H1 (cell line): Measurements from ENCODE around the gene MAGI3.
"Not testable (repeated sequence)": the region's sequence is repeated elsewhere in the genome, so short reads cannot be mapped to it uniquely, and the experiment has no call there.

Experiments used
- CREB1 ChIP-seq: IDR thresholded peaks from 2 replicates; pipeline ENCODE4 v1.6.1; 2012; ENCODE audit warnings: inconsistent platforms
- EZH2 ChIP-seq: fragments of 200-600 bp; sonication (generic); IDR thresholded peaks from 2 replicates; pipeline ENCODE4 v1.7.1; 2012; ENCODE audit warnings: low read depth, mild to moderate bottlenecking, moderate library complexity, low read length, inconsistent platforms; ENCODE audit not compliant: severe bottlenecking
- GABPA ChIP-seq: IDR thresholded peaks from 2 replicates; pipeline ENCODE4 v1.6.1; 2011; ENCODE audit warnings: mild to moderate bottlenecking, low read length, moderate library complexity, borderline replicate concordance; ENCODE audit not compliant: insufficient read depth
- NRF1 ChIP-seq: IDR thresholded peaks from 2 replicates; pipeline ENCODE4 v1.6.1; 2011; ENCODE audit warnings: mild to moderate bottlenecking, low read depth, low read length, improper control_type of control experiment
- POLR2A ChIP-seq, 2 experiments: IDR thresholded peaks; 1 replicate in 1 of 2; 2 replicates in 1 of 2; pipeline ENCODE4 v1.6.1; 2011; ENCODE audit warnings: low read depth in 2 of 2, low read length in 2 of 2, mild to moderate bottlenecking in 2 of 2; ENCODE audit errors: control extremely low read depth in 1 of 2
- RFX5 ChIP-seq: IDR thresholded peaks from 2 replicates; pipeline ENCODE4 v1.6.1; 2011; ENCODE audit warnings: low read depth, low read length, improper control_type of control experiment, borderline replicate concordance
- YY1 ChIP-seq: IDR thresholded peaks from 2 replicates; pipeline ENCODE4 v1.6.1; 2011; ENCODE audit warnings: low read depth, mild to moderate bottlenecking, low read length
- TF ChIP-seq, protein P1 (sequence below), 3 experiments: IDR thresholded peaks; 1 replicate in 2 of 3; 2 replicates in 1 of 3; pipeline versions ENCODE4 v1.5.1 to v1.6.1; 2011; ENCODE audit warnings: low read length in 3 of 3, mild to moderate bottlenecking in 3 of 3, inconsistent platforms in 2 of 3, low read depth in 1 of 3, moderate library complexity in 1 of 3; ENCODE audit not compliant: insufficient read depth in 1 of 3; ENCODE audit errors: control extremely low read depth in 1 of 3
- TF ChIP-seq, protein P2 (sequence below): IDR thresholded peaks from 2 replicates; pipeline ENCODE4 v1.6.1; 2012; ENCODE audit warnings: inconsistent platforms

DNA sequence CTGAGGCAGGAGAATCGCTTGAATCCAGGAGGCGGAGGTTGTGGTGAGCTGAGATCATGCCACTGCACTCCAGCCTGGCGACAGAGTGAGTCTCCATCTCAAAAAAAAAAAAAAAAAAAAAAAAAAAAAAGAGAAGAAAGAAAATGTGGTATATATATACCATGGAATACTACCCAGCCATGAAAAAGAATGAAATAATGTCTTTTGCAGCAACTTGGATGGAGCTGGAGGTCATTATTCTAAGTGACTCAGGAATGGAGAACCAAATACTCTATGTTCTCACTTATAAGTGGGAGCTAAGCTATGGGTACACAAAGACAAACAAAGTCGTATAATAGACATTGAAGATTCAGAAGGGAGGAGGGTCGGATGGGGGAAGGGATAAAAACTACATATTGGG, 214.2 kb downstream of the MAGI3 start:
- TF ChIP-seq, protein P1, sequence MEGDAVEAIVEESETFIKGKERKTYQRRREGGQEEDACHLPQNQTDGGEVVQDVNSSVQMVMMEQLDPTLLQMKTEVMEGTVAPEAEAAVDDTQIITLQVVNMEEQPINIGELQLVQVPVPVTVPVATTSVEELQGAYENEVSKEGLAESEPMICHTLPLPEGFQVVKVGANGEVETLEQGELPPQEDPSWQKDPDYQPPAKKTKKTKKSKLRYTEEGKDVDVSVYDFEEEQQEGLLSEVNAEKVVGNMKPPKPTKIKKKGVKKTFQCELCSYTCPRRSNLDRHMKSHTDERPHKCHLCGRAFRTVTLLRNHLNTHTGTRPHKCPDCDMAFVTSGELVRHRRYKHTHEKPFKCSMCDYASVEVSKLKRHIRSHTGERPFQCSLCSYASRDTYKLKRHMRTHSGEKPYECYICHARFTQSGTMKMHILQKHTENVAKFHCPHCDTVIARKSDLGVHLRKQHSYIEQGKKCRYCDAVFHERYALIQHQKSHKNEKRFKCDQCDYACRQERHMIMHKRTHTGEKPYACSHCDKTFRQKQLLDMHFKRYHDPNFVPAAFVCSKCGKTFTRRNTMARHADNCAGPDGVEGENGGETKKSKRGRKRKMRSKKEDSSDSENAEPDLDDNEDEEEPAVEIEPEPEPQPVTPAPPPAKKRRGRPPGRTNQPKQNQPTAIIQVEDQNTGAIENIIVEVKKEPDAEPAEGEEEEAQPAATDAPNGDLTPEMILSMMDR (IDR thresholded peaks at IDR 0.05; ENCODE audit: control extremely low read depth in 1 of 3, insufficient read depth in 1 of 3, low read depth in 1 of 3, low read length in 3 of 3): not testable (repeated sequence)
- TF ChIP-seq CREB1; NRF1; EZH2; POLR2A (IDR thresholded peaks at IDR 0.05; ENCODE audit: control extremely low read depth in 1 of 2, low read depth in 2 of 2, low read length in 2 of 2); RFX5; GABPA; YY1: not testable (repeated sequence)
- TF ChIP-seq, protein P2, sequence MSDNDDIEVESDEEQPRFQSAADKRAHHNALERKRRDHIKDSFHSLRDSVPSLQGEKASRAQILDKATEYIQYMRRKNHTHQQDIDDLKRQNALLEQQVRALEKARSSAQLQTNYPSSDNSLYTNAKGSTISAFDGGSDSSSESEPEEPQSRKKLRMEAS: not testable (repeated sequence)
